PC-9 (cell line): ENCODE measurements around the gene TPM3. TPM values are rescaled to one million over a fixed set of nuclear protein-coding genes. Genes with fewer than 3 reads are reported as not detected.
A peak's percentile ranks its signal among the peaks of the same experiment; 100 is the strongest.

Experiments used
- BruUV-seq: library from RNA; stranded (reverse); fragments of 400-500 nt; replicated peaks from 2 replicates; lab custom pipeline; 2021; lab: Mats Ljungman, UMichigan
- CTCF ChIA-PET: fragments of 300-600 bp; sonication (Branson Sonifier 250); formaldehyde crosslinking; loops from one replicate; lab custom pipeline; 2022; ENCODE audit warnings: antibody characterized with exemption; lab: Charles Lee
- POLR2A ChIA-PET: fragments of 300-600 bp; sonication (Branson Sonifier 250); formaldehyde crosslinking; loops from one replicate; lab custom pipeline; 2022; ENCODE audit warnings: antibody characterized with exemption; ENCODE audit not compliant: unreplicated experiment; lab: Charles Lee
- DNase-seq, 2 experiments: peaks; one replicate each; pipeline versions ENCODE4 v3.0.0 to v3.0.0-alpha.2; 2015 to 2022; ENCODE audit warnings: mixed read lengths in 1 of 2
- H2AFZ ChIP-seq: fragments of 200-600 bp; sonication (generic); 2 replicates; pipeline ENCODE4 v1.8.1; 2017; ENCODE audit warnings: antibody characterized with exemption
- H3F3A ChIP-seq: fragments of 200-600 bp; sonication (generic); 2 replicates; pipeline ENCODE4 v1.8.1; 2017; ENCODE audit warnings: antibody characterized with exemption, mild to moderate bottlenecking, low read depth; ENCODE audit not compliant: insufficient read depth
- H3K27ac ChIP-seq: fragments of 200-600 bp; sonication (generic); 2 replicates; pipeline ENCODE4 v1.6.1; 2016; ENCODE audit warnings: mixed run types
- H3K27me3 ChIP-seq: fragments of 200-600 bp; sonication (generic); 2 replicates; pipeline ENCODE4 v1.6.1; 2016; ENCODE audit warnings: low read depth, mixed run types; ENCODE audit not compliant: insufficient read depth
- H3K36me3 ChIP-seq: fragments of 200-600 bp; sonication (generic); 2 replicates; pipeline ENCODE4 v1.6.1; 2016; ENCODE audit warnings: low read depth, mixed run types
- H3K4me1 ChIP-seq: fragments of 200-600 bp; sonication (generic); replicated peaks from 2 replicates; pipeline ENCODE4 v1.6.1; 2016; ENCODE audit warnings: mixed run types; ENCODE audit not compliant: insufficient read depth
- H3K4me2 ChIP-seq: fragments of 200-600 bp; sonication (generic); 2 replicates; pipeline ENCODE4 v1.6.1; 2017; ENCODE audit warnings: mixed run types
- H3K4me3 ChIP-seq: fragments of 200-600 bp; sonication (generic); 2 replicates; pipeline ENCODE4 v1.6.1; 2016; ENCODE audit warnings: mixed run types
- H3K79me2 ChIP-seq: fragments of 200-600 bp; sonication (generic); 2 replicates; pipeline ENCODE4 v1.6.1; 2017; ENCODE audit warnings: low read depth, mixed run types
- H3K9me2 ChIP-seq: fragments of 200-600 bp; sonication (generic); 2 replicates; pipeline ENCODE4 v1.8.1; 2017; ENCODE audit warnings: mild to moderate bottlenecking; ENCODE audit not compliant: insufficient read depth
- H3K9me3 ChIP-seq: fragments of 200-600 bp; sonication (generic); 2 replicates; pipeline ENCODE4 v1.8.1; 2016; ENCODE audit warnings: low read depth; ENCODE audit not compliant: insufficient read depth
- H4K20me1 ChIP-seq: fragments of 200-600 bp; sonication (generic); 2 replicates; pipeline ENCODE4 v1.8.1; 2017; ENCODE audit not compliant: insufficient read depth
- CTCF ChIP-seq: fragments of 200-600 bp; sonication (generic); conservative IDR thresholded peaks from 2 replicates; pipeline ENCODE4 v1.6.1; 2017; ENCODE audit warnings: mixed run types, antibody characterized with exemption, mild to moderate bottlenecking, moderate library complexity
- EZH2 ChIP-seq: fragments of 200-600 bp; sonication (generic); IDR thresholded peaks from 2 replicates; pipeline ENCODE4 v1.8.0; 2017; ENCODE audit warnings: antibody characterized with exemption, low read depth
- intact Hi-C: fragments of 100-400 bp; cut with micrococcal nuclease; formaldehyde crosslinking; loops from one replicate; pipeline ENCODE4 v1.10.0; 2022; ENCODE audit not compliant: unreplicated experiment
- total RNA-seq: library from RNA; stranded (reverse); gene quantifications from 2 replicates; pipeline ENCODE4 v1.2.3, GENCODE V29; 2021

TPM3 gene
- total RNA-seq, 1 experiment from 2014 or later: 491 TPM

GRCh38 chr1:154157520-154158306 lies 34.2 kb downstream of the TPM3 start:
- no peak for DNase-seq

GRCh38 chr1:154155251-154155650 lies 36.6 kb downstream of the TPM3 start:
- Histone ChIP-seq H3K27me3 (no peaks in the 10 kb centered on the region), H3K4me1 (no peaks in the 10 kb centered on the region), H2AFZ (no peak overlapping the region), H3K79me2 (no peaks in the 10 kb centered on the region), H3F3A (peaks cover 14% of the 10 kb centered on the region), H3K27ac (no peak overlapping the region), H4K20me1 (no peaks in the 10 kb centered on the region; the same call in none of the 2 replicates), H3K36me3 (0 out of 2 replicates have a peak, but pooled peaks cover 22% of the 10 kb centered on the region), H3K9me3 (no peaks in the 10 kb centered on the region), H3K9me2 (no peaks in the 10 kb centered on the region), H3K4me2 (no peak overlapping the region), H3K4me3 (no peak overlapping the region)
- ChIA-PET CTCF (no interaction called here), POLR2A (no interaction called here)
- intact Hi-C loops: no loop called here
- no TSS peak for BruUV-seq
- TF ChIP-seq CTCF (no peak), EZH2 (no peak)
- no peak for DNase-seq

More at GRCh38 chr1:154157520-154158306, 34.2 kb downstream of the TPM3 start:
- ChIA-PET POLR2A (no interaction called here), CTCF (no interaction called here)
- Histone ChIP-seq H3K36me3 (0 out of 2 replicates have a peak, but pooled peaks cover 29% of the 10 kb centered on the region), H4K20me1 (no peaks in the 10 kb centered on the region; the same call in none of the 2 replicates), H3F3A (peaks cover 14% of the 10 kb centered on the region), H3K27me3 (no peaks in the 10 kb centered on the region), H3K4me1 (no peaks in the 10 kb centered on the region), H3K4me3 (no peak overlapping the region), H3K9me3 (no peaks in the 10 kb centered on the region), H3K79me2 (no peaks in the 10 kb centered on the region), H2AFZ (no peak overlapping the region), H3K27ac (peak overlapping the region; percentile 18; the same call in 1 of the 2 replicates), H3K9me2 (no peaks in the 10 kb centered on the region), H3K4me2 (no peak overlapping the region)
- intact Hi-C loops: no loop called here
- no TSS peak for BruUV-seq
- no peak for TF ChIP-seq CTCF

- POLR2A ChIA-PET: no interaction called here
- Histone ChIP-seq H3K27me3 (no peaks in the 10 kb centered on the region), H3F3A (peaks cover 14% of the 10 kb centered on the region), H3K4me3 (no peak within 1 kb of the TSS), H3K4me2 (no peak within 1 kb of the TSS), H3K79me2 (no peaks in the 10 kb centered on the region), H3K9me2 (no peaks in the 10 kb centered on the region), H3K9me3 (no peaks in the 10 kb centered on the region), H3K27ac (no peak within 1 kb of the TSS), H3K4me1 (no peaks in the 10 kb centered on the region), H3K36me3 (0 out of 2 replicates have a peak, but pooled peaks cover 17% of the 10 kb centered on the region), H4K20me1 (no peaks in the 10 kb centered on the region; the same call in none of the 2 replicates), H2AFZ (no peak within 1 kb of the TSS)
- TF ChIP-seq EZH2 (no peak), CTCF (no peak)
- BruUV-seq: no TSS peak
- intact Hi-C loops: no loop called here
- CTCF ChIA-PET: no interaction called here
- DNase-seq: no peak
Observed at GRCh38 chr1:154154534-154155191, 37.2 kb downstream of the TPM3 start, which contains the start of gene NUP210L. Gene NUP210L, minus strand, starts transcription at chr1:154155073.
